Measurements from ENCODE around the gene GPRC5C. TPM values are rescaled to one million over a fixed set of nuclear protein-coding genes. Genes with fewer than 3 reads are reported as not detected.

Gene GPRC5C
- total RNA-seq, 1 donor from 2014 or later, result 56.4 TPM

- no peak overlapping the region for H3K27ac Mint-ChIP-seq (ENCODE audit: unreplicated experiment)
- no peak overlapping the region for H3K4me3 Mint-ChIP-seq (ENCODE audit: unreplicated experiment)
- H3K9me3 Mint-ChIP-seq (ENCODE audit: unreplicated experiment), result peaks cover 4% of the 10 kb centered on the region
- no peaks in the 10 kb centered on the region for H3K4me1 Mint-ChIP-seq (ENCODE audit: unreplicated experiment)
- H3K27me3 Mint-ChIP-seq (ENCODE audit: unreplicated experiment), result peaks cover 15% of the 10 kb centered on the region
- no peak for TF ChIP-seq CTCF (IDR thresholded peaks at IDR 0.05)
- H3K36me3 Mint-ChIP-seq (ENCODE audit: unreplicated experiment), result no peaks in the 10 kb centered on the region
- no peak for DNase-seq (ENCODE audit: extremely low spot score, unreplicated experiment)
Measured at GRCh38 chr17:74473294-74473693, 41.4 kb downstream of the GPRC5C start.

DNA sequence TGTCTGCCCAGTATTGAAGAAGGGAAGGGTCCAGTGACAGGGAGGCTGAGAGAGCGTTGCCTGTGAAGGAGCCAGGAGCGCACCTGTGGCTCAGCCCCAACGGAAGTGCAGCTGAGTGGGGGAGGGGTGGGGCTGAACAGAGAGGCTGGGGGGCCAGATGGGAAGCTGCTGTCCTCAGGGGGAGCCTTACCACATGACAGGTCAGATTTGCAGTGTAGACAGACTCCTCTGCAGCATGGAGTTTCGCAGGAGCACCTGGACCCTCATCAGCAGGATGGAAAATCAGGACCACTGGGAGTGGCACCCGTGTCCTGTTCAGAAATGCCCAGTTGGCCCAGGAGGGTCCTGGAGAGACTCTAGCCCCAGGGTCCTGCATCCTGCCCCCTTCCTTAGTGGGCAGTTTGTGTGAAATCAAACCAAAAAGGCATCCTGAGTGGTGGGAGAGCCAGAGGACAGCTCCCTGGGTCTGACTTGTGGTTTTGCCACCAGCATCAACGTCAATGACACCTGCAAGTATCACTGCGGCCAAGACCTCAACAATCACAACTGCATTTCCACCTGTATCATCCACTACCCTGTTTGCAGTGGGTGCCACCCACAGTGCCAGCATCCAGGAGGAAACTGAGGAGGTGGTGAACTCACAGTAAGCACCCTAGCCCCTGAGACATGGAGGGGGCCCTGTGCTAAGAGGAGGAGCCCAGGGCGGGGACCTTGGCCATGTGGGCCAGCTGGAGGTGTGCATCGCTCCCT is 42.3 kb downstream of the GPRC5C start:
- Mint-ChIP-seq H3K9me3 (ENCODE audit: unreplicated experiment) (peaks cover 4% of the 10 kb centered on the region), H3K27ac (ENCODE audit: unreplicated experiment) (no peak overlapping the region), H3K4me3 (ENCODE audit: unreplicated experiment) (no peak overlapping the region), H3K27me3 (ENCODE audit: unreplicated experiment) (peaks cover 15% of the 10 kb centered on the region), H3K4me1 (ENCODE audit: unreplicated experiment) (no peaks in the 10 kb centered on the region), H3K36me3 (ENCODE audit: unreplicated experiment) (no peaks in the 10 kb centered on the region)
- no peak for TF ChIP-seq CTCF (IDR thresholded peaks at IDR 0.05)
- no peak for DNase-seq (ENCODE audit: extremely low spot score, unreplicated experiment)

DNA sequence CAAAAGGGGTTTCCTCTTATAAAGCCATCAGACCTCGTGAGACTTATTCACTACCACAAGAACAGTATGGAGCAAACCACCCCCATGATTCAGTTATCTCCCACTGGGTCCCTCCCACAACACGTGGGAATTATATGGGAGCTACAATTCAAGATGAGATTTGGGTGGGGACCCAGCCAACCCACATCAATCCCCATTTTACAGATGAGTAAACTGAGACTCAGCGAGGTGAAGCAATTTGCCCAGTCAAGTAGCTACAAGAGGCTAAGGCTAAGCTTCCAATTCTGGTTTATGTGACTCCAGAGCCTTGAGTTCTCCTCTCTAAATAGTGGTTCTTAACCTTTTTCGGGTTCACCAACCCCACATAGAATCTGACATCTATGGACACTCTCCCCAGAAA is 43.3 kb downstream of the GPRC5C start:
- Mint-ChIP-seq H3K27ac (ENCODE audit: unreplicated experiment) (no peak overlapping the region), H3K36me3 (ENCODE audit: unreplicated experiment) (no peaks in the 10 kb centered on the region), H3K9me3 (ENCODE audit: unreplicated experiment) (peaks cover 4% of the 10 kb centered on the region), H3K4me1 (ENCODE audit: unreplicated experiment) (no peaks in the 10 kb centered on the region), H3K4me3 (ENCODE audit: unreplicated experiment) (no peak overlapping the region), H3K27me3 (ENCODE audit: unreplicated experiment) (peaks cover 13% of the 10 kb centered on the region)
- no peak for TF ChIP-seq CTCF (IDR thresholded peaks at IDR 0.05)
- no peak for DNase-seq (ENCODE audit: extremely low spot score, unreplicated experiment)

- Mint-ChIP-seq H3K36me3 (ENCODE audit: unreplicated experiment) (no peaks in the 10 kb centered on the region), H3K9me3 (ENCODE audit: unreplicated experiment) (peaks cover 4% of the 10 kb centered on the region), H3K4me1 (ENCODE audit: unreplicated experiment) (no peaks in the 10 kb centered on the region), H3K27ac (ENCODE audit: unreplicated experiment) (no peak overlapping the region), H3K4me3 (ENCODE audit: unreplicated experiment) (no peak overlapping the region), H3K27me3 (ENCODE audit: unreplicated experiment) (peaks cover 10% of the 10 kb centered on the region)
- no peak for TF ChIP-seq CTCF (IDR thresholded peaks at IDR 0.05)
- no peak for DNase-seq (ENCODE audit: extremely low spot score, unreplicated experiment)
Measured at GRCh38 chr17:74477411-74477810, 45.5 kb downstream of the GPRC5C start.

DNA sequence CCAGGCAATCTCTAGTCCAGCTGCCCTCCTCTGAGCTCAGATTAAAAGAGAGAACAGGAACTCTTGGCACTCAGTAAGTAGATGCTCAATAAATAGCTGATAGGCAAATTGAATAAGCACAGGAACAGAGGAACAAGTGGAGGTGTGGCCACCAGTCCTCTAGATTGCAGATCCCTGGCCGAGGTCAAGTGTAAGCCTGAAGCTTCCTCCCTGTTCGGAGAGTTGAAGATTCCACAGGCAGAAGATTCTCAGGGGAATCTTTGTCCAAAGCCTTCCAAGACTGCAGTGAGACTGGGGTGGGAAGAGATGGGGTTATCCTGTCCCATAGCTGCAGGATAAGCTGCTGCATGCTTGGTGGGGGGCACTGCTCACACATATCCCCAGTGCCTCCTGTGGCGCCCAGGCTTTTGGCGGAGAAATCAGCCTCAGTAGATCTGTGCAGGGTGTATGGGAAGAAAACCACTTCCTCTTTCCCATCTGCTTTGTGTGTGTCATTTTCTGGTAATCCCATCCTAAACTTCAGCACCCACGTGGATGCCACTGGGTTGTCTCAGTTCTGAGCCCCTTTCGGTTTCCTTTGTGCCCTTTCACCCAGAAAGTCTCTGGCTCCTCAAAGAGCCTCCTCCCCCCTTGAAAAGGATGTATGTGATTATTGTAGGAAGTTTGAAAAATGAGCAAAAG is 46.7 kb downstream of the GPRC5C start:
- H3K36me3 Mint-ChIP-seq (ENCODE audit: unreplicated experiment), result no peaks in the 10 kb centered on the region
- no peak for TF ChIP-seq CTCF (IDR thresholded peaks at IDR 0.05)
- no peak overlapping the region for H3K4me3 Mint-ChIP-seq (ENCODE audit: unreplicated experiment)
- no peak for DNase-seq (ENCODE audit: extremely low spot score, unreplicated experiment)
- H3K9me3 Mint-ChIP-seq (ENCODE audit: unreplicated experiment), result peaks cover 4% of the 10 kb centered on the region
- peaks cover 13% of the 10 kb centered on the region for H3K27me3 Mint-ChIP-seq (ENCODE audit: unreplicated experiment)
- H3K4me1 Mint-ChIP-seq (ENCODE audit: unreplicated experiment), result no peaks in the 10 kb centered on the region
- no peak overlapping the region for H3K27ac Mint-ChIP-seq (ENCODE audit: unreplicated experiment)
